GM18858 (cell line): ENCODE data around the gene HNF4A.

Source experiments
- ATAC-seq: cut with Tn5 transposase; IDR thresholded peaks from one replicate; pipeline ENCODE4 v1.9.1; 2021; ENCODE audit not compliant: unreplicated experiment

The HNF4A gene

GRCh38 chr20:44404204-44405181 is 49.0 kb downstream of the HNF4A start:
- no peak for ATAC-seq

DNA sequence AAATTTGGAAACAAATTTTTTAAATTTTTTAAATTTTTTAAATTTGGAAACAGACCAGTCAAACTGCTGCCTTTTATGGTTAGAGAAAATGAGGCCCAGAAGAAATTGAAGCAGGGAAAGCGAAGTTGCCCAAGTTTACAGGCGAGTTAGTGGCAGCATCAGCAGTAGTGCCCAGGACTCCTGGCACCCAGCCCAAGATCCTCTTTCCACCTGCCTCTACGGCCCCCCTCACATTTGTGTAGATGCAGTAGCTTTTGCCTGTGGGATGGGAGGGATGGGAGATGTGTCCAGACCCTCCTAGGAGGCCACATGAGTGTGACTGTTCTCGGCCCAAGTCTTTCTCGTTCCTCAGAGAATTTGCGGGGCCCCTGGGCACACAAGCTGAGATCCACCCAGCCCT is 49.8 kb downstream of the HNF4A start:
- no peak for ATAC-seq

- no peak for ATAC-seq
These were observed 50.5 kb downstream of the HNF4A start for GRCh38 chr20:44405785-44406571.

- no peak for ATAC-seq
These were observed 51.2 kb downstream of the HNF4A start for GRCh38 chr20:44406572-44407137.

GRCh38 chr20:44407402-44408184 is 52.1 kb downstream of the HNF4A start:
- no peak for ATAC-seq

GRCh38 chr20:44409132-44409600 is 53.7 kb downstream of the HNF4A start:
- ATAC-seq = no peak

- no peak for ATAC-seq
These were observed 55.1 kb downstream of the HNF4A start for GRCh38 chr20:44410583-44411019.

- no peak for ATAC-seq
These were observed 55.7 kb downstream of the HNF4A start for GRCh38 chr20:44411020-44411756.

GRCh38 chr20:44411757-44412401 is 56.4 kb downstream of the HNF4A start:
- no peak for ATAC-seq

DNA sequence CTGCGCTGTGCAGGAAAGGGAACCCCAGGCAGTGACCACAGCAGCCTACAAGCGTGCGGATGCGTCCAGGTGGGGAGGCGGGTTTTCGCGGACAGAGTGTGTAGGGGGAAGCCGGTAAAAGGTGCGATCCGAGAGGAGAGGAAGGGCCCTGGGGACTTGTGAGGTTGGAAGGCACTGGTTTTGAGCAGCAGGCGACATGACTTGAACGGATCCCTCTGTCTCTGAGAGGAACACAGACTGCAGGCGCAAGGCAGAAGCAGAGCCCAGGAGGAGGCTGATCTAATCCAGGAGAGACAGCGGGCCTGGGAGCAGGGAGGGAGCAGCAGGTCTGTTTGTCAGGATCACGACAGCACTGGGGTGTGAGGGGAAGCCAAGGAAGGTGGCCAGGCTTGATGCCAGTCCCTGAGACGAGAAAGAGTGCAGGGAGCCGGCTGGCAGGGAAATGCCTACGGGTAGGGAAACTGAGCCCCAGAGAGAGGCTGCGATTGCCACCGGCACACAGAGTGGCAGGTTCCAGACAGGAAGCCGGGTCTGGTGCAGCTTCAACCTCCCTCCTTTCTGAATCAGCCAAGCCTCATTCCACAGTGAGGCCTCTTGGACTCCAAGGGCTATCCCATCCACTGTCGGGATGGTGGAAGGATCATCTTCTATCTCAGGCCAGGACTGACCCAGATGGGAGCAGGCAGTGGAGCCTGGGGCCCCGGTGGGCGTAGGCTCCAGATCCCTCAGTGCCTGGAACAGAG is 57.1 kb downstream of the HNF4A start:
- ATAC-seq = no peak

DNA sequence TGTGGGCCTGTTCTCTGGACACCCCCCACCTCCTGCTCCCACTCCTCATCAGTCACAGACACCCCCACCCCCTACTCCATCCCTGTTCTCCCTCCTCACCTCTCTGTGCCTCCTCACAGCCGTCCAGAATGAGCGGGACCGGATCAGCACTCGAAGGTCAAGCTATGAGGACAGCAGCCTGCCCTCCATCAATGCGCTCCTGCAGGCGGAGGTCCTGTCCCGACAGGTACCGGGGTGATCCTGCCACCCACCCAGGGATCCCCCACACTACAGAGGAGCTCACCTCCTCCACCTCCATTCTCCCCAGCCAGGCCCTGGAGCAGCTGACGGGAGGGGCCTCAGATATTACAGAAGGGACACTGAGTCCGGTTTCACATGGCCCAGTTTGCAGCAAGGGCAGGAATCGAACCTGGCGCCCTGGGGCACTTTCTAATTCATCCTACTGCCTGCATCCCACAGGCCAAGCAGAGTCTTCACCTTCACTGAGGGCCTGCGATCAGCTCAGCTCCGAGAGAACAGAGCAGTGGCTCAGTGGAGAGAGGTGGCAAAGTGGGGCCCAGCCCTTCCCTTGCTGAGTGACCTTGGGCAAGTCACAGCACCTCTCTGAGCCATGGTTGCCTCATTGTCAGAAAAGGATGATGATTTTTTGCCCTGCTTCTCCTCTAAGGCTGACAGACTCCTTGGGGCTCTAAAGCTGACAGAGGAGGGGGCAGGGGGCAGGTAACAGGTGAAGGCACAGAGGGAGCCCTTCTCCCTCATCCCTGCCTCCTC is 58.3 kb downstream of the HNF4A start:
- ATAC-seq = no peak

GRCh38 chr20:44414346-44414714 is 58.8 kb downstream of the HNF4A start:
- no peak for ATAC-seq

DNA sequence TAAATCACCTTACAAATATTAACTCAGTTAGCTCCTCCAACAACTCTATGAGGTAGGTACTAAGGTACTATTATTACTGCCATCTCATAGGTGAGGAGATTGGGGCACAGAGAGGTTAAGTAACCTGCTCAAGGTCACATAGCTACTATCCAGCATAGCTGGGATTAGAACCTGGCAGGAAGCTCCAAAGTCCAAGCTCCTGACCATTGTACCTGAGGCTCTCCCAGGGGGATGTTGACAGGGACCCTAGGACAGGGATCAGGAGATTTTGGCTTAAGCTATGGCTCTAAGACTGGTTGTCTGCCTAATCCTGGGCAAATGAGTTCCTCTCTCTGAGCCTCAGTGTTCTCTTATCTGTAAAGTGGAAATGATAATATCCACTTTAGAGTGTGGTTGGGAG is 59.3 kb downstream of the HNF4A start:
- no peak for ATAC-seq

GRCh38 chr20:44415833-44416715 is 60.6 kb downstream of the HNF4A start:
- ATAC-seq = no peak

DNA sequence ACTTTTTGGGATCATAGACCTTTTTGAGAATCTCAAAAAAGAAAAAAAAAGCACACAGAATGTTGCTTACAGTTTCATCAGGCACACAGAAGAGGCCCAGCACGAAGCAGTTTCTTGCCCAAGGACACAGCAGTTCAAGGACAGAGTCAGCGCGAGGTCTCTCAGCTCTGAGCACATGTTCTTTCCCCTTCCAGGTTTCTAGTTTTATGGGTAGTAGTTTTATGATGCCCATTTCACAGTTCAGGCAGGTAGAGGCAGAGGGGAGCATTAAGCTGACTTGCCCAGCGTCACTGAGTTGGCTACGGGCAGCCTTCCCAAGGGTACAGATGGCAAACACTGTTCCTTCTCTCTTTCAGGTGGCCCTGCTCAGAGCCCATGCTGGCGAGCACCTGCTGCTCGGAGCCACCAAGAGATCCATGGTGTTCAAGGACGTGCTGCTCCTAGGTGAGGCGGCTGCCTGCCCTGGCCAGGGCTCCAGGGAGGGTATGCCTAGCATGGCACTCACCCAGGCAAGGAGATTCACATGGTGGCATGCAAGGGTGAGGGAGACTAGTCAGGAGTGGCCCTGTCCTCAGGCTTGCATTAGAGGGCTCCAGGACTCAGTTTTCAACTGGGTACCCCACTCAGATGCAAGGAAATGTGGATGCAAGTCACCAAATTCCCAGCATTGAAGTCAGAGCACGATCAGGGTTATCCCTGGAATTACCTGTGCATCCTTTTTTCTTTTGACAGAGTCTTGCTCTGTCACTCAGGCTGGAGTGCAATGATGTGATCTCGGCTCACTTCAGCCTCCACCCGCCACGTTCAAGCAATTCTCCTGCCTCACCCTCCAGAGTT is 62.8 kb downstream of the HNF4A start:
- ATAC-seq = no peak

GRCh38 chr20:44419131-44419844 is 63.8 kb downstream of the HNF4A start:
- ATAC-seq = no peak
